K562 (cell line): ENCODE results near the gene CHMP2A. TPM values are rescaled to one million over a fixed set of nuclear protein-coding genes. Genes with fewer than 3 reads are reported as not detected.

Source experiments
- ADNP ChIP-seq: fragments of 200-800 bp; sonication (Bioruptor generic); IDR thresholded peaks from 2 replicates; pipeline ENCODE4 v1.6.1; 2016; ENCODE audit warnings: missing genetic modification characterization, missing compliant biosample characterization
- CBX8 ChIP-seq: fragments of 200-600 bp; sonication (generic); IDR thresholded peaks from 2 replicates; pipeline ENCODE4 v1.6.1; 2012; ENCODE audit warnings: borderline replicate concordance, mixed run types, low read depth, mild to moderate bottlenecking, moderate library complexity, mixed read lengths, low read length, control low read depth, inconsistent platforms; ENCODE audit not compliant: poor library complexity, severe bottlenecking; ENCODE audit errors: extremely low read depth
- CC2D1A ChIP-seq: fragments of 450-650 bp; IDR thresholded peaks from 2 replicates; pipeline ENCODE4 v1.6.1; 2017; ENCODE audit warnings: mild to moderate bottlenecking
- HMGN3 ChIP-seq: IDR thresholded peaks from 2 replicates; pipeline ENCODE4 v1.6.1; 2011; ENCODE audit warnings: borderline replicate concordance, low read depth, mild to moderate bottlenecking, mixed read lengths, low read length; ENCODE audit not compliant: insufficient read length; ENCODE audit errors: extremely low read depth
- KAT7 ChIP-seq: sonication (generic); formaldehyde crosslinking; IDR thresholded peaks from 2 replicates; pipeline ENCODE4 v1.8.0; 2022; ENCODE audit warnings: missing genetic modification reagents, mild to moderate bottlenecking, borderline replicate concordance
- KDM2B ChIP-seq: fragments of 250-450 bp; sonication (Bioruptor Pico); IDR thresholded peaks from 2 replicates; pipeline ENCODE4 v1.8.0; 2021; ENCODE audit warnings: mild to moderate bottlenecking, moderate library complexity
- MBD1 ChIP-seq: fragments of 250-450 bp; sonication (Bioruptor Pico); IDR thresholded peaks from 2 replicates; pipeline ENCODE4 v1.8.0; 2022; ENCODE audit warnings: inconsistent platforms
- MED1 ChIP-seq: sonication (generic); formaldehyde crosslinking; IDR thresholded peaks from 2 replicates; pipeline ENCODE4 v1.8.1; 2023; ENCODE audit warnings: missing genetic modification reagents, borderline replicate concordance
- MEF2A ChIP-seq: IDR thresholded peaks from 2 replicates; pipeline ENCODE4 v1.6.1; 2011; ENCODE audit warnings: low read depth, mild to moderate bottlenecking, low read length, moderate library complexity; ENCODE audit not compliant: control insufficient read depth
- NCOA4 ChIP-seq: fragments of 450-650 bp; IDR thresholded peaks from 2 replicates; pipeline ENCODE4 v1.6.1; 2018; ENCODE audit warnings: mild to moderate bottlenecking; ENCODE audit not compliant: partially characterized antibody
- NFRKB ChIP-seq: fragments of 450-650 bp; IDR thresholded peaks from 2 replicates; pipeline ENCODE4 v1.6.1; 2016; ENCODE audit warnings: low read depth
- NUFIP1 ChIP-seq: fragments of 450-650 bp; IDR thresholded peaks from 2 replicates; pipeline ENCODE4 v1.6.1; 2018; ENCODE audit not compliant: partially characterized antibody
- PHF21A ChIP-seq: fragments of 450-650 bp; IDR thresholded peaks from 2 replicates; pipeline ENCODE4 v1.6.1; 2017; ENCODE audit warnings: low read depth, borderline replicate concordance
- POLR2AphosphoS2 ChIP-seq: IDR thresholded peaks from 2 replicates; pipeline ENCODE4 v1.6.1; 2012; ENCODE audit warnings: low read length, improper control_type of control experiment
- RBM39 ChIP-seq: fragments of 200-400 bp; formaldehyde crosslinking; optimal IDR thresholded peaks from 2 replicates; pipeline ENCODE3; 2018; ENCODE audit warnings: low read depth, low read length
- TAF9B ChIP-seq: fragments of 450-650 bp; IDR thresholded peaks from 2 replicates; pipeline ENCODE4 v1.6.1; 2018; ENCODE audit warnings: mild to moderate bottlenecking; ENCODE audit not compliant: partially characterized antibody
- THAP12 ChIP-seq: fragments of 250-450 bp; sonication (Bioruptor Pico); IDR thresholded peaks from 2 replicates; pipeline ENCODE4 v1.9.0; 2021; ENCODE audit warnings: mild to moderate bottlenecking, inconsistent platforms
- ZBTB49 ChIP-seq: sonication (generic); formaldehyde crosslinking; IDR thresholded peaks from 2 replicates; pipeline ENCODE4 v1.8.0; 2022; ENCODE audit warnings: missing genetic modification reagents, mild to moderate bottlenecking, borderline replicate concordance
- ZNF316 ChIP-seq: fragments of 450-650 bp; IDR thresholded peaks from 2 replicates; pipeline ENCODE4 v1.6.1; 2016
- polyA plus RNA-seq, 8 experiments: library from polyadenylated mRNA; depleted of rRNA in 4 of 8; stranded (reverse) in 5 of 8; unstranded in 3 of 8; fragments of >200 nt; fragmentation: Nextera tagmentation in 2 of 8; fragmentation: Illumina TruSeq in 1 of 8; extraction: Ambion mirVana in 2 of 8; extraction: Trizol in 1 of 8; gene quantifications; 2 replicates each; pipeline versions ENCODE4 v1.2.1 to v1.2.3, GENCODE V29; 2011 to 2014; ENCODE audit warnings: inconsistent platforms in 1 of 8, missing spikeins in 1 of 8
- total RNA-seq, 7 experiments: library from RNA; depleted of rRNA in 6 of 7; stranded (reverse); fragments of >200 nt in 6 of 7; fragmentation: Illumina TruSeq in 2 of 7; extraction: Trizol in 2 of 7; gene quantifications; 2 replicates each; pipeline versions ENCODE4 v1.2.1 to v1.2.3, GENCODE V29; 2011 to 2021; ENCODE audit warnings: low replicate concordance in 1 of 7

CHMP2A gene
- total and polyA plus RNA-seq, 9 of the 15 experiments (the other 6 are each of a cell fraction or from before 2014, with no cell fraction given): 57.6 to 159 (median 87.2) TPM

GRCh38 chr19:58554494-58555368 lies at the start of gene CHMP2A (continued):
- TF ChIP-seq ZBTB49 (CRISPR knock-in tag): no peak
- peak; percentile 31 for TF ChIP-seq RBM39
- TF ChIP-seq NUFIP1: no peak
- TF ChIP-seq KAT7: 0 out of 2 replicates have a peak, but pooled peaks have one; percentile 61
- TF ChIP-seq THAP12 (CRISPR knock-in tag): no peak; the same call in 1 of the 2 replicates
- no peak for TF ChIP-seq CC2D1A
- no peak for TF ChIP-seq MBD1 (CRISPR knock-in tag)
- TF ChIP-seq ADNP: no peak
- TF ChIP-seq CBX8: no peak
- TF ChIP-seq POLR2AphosphoS2: peak; percentile 99
- no peak for TF ChIP-seq MEF2A
- TF ChIP-seq PHF21A: no peak
- peak; percentile 98 for TF ChIP-seq HMGN3
- TF ChIP-seq NCOA4: no peak
- no peak for TF ChIP-seq KDM2B (CRISPR knock-in tag)
- no peak for TF ChIP-seq MED1 (CRISPR knock-in tag)
- no peak for TF ChIP-seq ZNF316
- no peak for TF ChIP-seq TAF9B
- no peak for TF ChIP-seq NFRKB
